ENCODE results near the gene RRP1B.
A peak's percentile ranks its signal among the peaks of the same experiment; 100 is the strongest.

The RRP1B gene

DNA sequence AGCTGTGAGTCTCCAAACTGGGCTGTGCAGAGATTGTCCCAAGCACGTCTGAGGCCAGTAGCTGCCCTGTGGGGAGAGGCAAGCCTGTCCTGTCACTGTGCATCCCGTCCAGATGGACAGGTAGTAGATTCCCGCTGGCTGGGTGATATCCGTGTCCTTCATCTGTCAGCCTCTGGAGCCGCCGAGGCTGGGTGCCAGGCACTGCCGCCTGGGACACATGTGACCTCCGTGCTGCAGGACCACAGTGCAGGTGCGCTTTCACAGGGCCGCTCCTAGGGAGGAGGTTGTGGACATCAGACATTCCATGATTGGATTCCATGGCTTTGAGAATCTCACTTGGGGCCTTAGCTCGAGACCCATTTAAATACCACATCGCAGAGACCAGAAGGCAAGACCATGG lies 64.3 kb downstream of the RRP1B start:
- H3K4me3 ChIP-seq (ENCODE audit: low read depth, low read length): no peak overlapping the region
- TF ChIP-seq, protein P1, sequence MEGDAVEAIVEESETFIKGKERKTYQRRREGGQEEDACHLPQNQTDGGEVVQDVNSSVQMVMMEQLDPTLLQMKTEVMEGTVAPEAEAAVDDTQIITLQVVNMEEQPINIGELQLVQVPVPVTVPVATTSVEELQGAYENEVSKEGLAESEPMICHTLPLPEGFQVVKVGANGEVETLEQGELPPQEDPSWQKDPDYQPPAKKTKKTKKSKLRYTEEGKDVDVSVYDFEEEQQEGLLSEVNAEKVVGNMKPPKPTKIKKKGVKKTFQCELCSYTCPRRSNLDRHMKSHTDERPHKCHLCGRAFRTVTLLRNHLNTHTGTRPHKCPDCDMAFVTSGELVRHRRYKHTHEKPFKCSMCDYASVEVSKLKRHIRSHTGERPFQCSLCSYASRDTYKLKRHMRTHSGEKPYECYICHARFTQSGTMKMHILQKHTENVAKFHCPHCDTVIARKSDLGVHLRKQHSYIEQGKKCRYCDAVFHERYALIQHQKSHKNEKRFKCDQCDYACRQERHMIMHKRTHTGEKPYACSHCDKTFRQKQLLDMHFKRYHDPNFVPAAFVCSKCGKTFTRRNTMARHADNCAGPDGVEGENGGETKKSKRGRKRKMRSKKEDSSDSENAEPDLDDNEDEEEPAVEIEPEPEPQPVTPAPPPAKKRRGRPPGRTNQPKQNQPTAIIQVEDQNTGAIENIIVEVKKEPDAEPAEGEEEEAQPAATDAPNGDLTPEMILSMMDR (IDR thresholded peaks at IDR 0.05; ENCODE audit: control insufficient read depth, extremely low read depth, insufficient read depth): no peak
- DNase-seq (ENCODE audit: low read depth): no peak

DNA sequence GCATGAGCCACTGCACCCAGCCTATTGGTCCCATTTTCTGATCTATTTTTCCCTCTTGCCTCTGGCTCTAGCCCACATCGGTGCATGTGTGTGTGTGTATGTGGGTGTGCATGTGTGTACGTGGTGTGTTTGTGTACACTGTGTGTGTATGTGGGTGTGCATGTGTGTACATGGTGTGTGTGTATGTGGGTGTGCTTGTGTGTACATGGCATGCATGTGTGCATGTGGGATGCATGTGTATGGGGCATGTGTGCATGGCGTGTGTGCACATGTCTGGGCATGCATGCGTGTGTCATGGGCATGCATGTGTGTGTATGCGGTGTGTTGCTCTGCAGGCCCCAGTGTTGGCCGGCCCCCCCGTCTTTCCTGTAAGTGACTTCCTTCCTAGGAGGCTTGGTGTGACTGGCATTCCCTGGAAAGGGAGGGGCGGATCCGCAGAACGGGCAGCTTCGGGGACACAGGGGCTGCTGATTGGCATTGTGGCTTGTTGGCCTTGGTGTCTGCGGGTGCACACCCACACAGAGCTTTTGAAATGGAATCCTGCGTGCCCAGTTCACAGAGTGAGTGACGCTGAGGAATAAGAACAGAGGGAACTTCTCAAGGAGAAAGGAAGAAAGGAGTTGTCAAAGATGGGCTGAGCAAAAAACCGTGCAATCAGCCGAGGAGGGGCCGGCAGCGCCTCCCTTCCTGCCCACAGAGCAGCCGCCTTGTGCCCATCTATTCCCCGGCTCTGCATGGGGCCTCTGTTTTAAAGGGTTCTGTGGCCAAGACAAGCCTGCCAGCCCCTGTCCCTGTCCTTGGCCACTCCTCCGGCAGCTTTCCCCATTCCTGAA lies 67.5 kb downstream of the RRP1B start:
- TF ChIP-seq, protein P1 (IDR thresholded peaks at IDR 0.05; ENCODE audit: control insufficient read depth, extremely low read depth, insufficient read depth): no peak
- peak overlapping the region; percentile 21; the same call in 1 of the 2 replicates for H3K4me3 ChIP-seq (ENCODE audit: low read depth, low read length)
- no peak for DNase-seq (ENCODE audit: low read depth)

DNA sequence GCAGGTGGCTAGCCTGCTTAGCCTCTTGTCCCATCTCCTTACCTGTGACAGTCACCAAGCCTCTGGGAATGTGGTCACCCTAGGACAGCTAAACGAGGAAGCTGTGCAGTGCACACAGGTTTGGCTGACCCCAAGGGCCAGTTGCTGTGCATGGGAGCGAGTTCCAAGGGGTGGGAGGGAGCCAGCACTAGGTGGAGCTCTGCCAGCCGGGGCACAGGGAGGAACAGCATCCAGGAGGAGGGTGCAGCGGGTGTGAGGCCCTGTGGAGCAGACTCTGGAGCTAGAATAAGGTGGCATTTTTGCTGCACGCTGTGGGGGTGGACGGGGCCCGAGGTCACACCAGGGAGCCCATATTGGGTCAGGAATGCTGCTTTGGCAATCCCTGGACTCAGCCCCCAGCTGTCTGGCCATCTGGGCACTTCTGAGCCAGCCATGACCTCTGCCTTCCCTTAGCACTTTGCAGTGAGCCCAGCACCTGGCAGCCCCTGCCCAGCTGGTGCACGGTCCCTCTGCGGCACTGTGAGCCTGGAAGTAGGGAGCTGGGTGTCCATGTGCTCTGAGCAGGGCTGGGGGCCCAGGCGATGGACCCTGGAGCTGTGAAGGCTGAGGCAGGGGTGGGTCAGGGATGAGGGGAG lies 68.3 kb downstream of the RRP1B start:
- H3K4me3 ChIP-seq (ENCODE audit: low read depth, low read length): peak overlapping the region; percentile 58
- DNase-seq (ENCODE audit: low read depth): peak; percentile 63
- TF ChIP-seq, protein P1 (IDR thresholded peaks at IDR 0.05; ENCODE audit: control insufficient read depth, extremely low read depth, insufficient read depth): 0 out of 2 replicates have a peak, but pooled peaks have one; percentile 20

DNA sequence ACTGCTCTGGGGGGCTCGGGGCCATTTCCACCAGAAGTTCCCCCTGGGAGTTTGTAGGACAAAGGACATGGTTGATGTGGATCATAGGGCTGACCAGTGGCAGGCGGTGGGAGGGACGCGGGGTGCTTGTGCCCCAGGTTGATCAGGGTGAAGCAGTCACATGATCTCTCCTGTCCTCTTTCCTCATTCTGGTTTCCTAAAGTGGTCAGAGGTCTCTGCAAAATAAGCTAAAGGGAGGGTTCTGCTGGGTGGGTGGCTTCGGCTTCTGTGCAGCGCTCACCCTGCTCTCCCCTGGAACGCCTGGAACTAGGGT lies 68.8 kb downstream of the RRP1B start:
- TF ChIP-seq, protein P1 (IDR thresholded peaks at IDR 0.05; ENCODE audit: control insufficient read depth, extremely low read depth, insufficient read depth): no peak
- peak overlapping the region; percentile 58 for H3K4me3 ChIP-seq (ENCODE audit: low read depth, low read length)
- no peak for DNase-seq (ENCODE audit: low read depth)

DNA sequence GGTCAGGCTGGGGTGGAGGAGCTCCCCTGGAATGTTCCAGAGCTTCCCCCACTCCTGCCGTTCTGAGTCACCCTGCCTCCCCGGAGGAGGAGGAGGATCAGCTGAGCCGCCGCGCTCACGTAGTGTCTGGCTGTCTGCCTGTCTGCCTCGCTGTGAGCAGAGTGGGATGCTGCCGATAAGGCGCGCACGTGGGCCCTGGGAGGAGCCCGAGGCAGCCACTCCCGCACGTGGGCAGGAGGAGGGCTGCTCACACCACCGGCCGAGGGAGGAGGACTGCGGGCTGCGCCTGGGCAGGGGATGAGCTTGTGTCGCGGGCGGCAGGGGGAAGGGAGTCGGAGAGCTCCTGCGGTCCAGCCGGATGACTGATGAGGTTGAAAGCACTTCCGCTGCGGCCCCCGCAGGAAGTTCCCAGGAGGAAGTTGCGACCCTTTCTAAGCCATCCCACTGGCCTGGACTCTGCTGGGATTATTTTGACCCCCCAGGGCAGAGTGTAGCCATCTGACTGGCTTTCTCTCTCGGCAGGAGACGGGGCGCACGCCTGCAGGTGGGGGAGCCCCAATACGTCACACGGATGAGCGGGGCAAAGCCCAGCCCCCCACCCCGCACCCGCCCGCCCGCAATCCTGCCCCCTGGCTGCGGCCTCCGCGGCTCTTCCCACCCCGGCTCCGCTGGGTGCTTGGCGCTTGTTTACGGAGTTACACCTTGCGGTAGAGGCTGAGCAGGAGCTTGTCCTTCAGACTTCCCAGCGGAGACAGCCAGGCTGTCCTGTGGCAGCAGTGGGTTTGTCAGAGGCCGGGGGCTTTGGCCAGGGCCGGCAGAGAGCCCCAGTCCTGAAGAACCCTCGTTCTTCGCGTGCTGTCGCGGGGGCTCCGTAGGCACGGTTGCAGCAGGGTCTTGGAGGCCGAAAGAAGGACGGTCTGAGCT lies 69.4 kb downstream of the RRP1B start:
- peak overlapping the region; percentile 58 for H3K4me3 ChIP-seq (ENCODE audit: low read depth, low read length)
- TF ChIP-seq, protein P1 (IDR thresholded peaks at IDR 0.05; ENCODE audit: control insufficient read depth, extremely low read depth, insufficient read depth): peak; percentile 17; the same call in 1 of the 2 replicates
- DNase-seq (ENCODE audit: low read depth): peak; percentile 92

DNA sequence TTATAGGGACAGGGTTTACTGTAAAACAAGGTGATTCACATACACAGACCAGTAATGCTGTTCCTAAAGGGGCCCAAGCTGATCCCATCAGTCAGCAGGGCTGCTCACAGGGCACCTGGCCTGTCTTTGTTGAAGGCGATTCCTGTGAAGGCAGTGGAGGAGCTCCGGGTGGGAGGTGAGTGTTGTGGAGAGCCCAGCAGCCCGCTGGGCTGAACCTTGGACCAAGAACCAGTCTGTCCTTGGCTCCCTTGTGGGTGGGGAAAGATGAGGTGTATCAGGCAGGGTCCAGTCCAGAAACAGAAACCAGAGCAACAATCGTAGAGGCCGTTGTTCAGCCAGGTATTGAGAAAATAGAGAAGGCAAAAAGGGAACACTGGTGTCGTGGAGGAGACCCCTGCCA lies 72.1 kb downstream of the RRP1B start:
- no peak for DNase-seq (ENCODE audit: low read depth)
- TF ChIP-seq, protein P1 (IDR thresholded peaks at IDR 0.05; ENCODE audit: control insufficient read depth, extremely low read depth, insufficient read depth): no peak
- no peak overlapping the region for H3K4me3 ChIP-seq (ENCODE audit: low read depth, low read length)
